K562 (cell line): ENCODE results near the gene DYNC2I2. TPM values are rescaled to one million over a fixed set of nuclear protein-coding genes. Genes with fewer than 3 reads are reported as not detected.

Experiments
- ATAC-seq: fragments of 200-7000 bp; cut with Tn5 transposase; 3 replicates; pipeline ENCODE4 v1.9.1; 2020; ENCODE audit warnings: moderate library complexity
- BruUV-seq: library from RNA; stranded (reverse); fragments of 400-500 nt; replicated peaks from 2 replicates; lab custom pipeline; 2021; lab: Mats Ljungman, UMichigan
- CTCF ChIA-PET: fragments of 300-600 bp; formaldehyde crosslinking; extraction: SDS; loops from one replicate; lab custom pipeline; 2021; ENCODE audit warnings: low intra/inter-chr PET ratio; lab: Yijun Ruan, JAX
- POLR2A ChIA-PET: fragments of 300-600, 350-650 bp; sonication (Branson Sonifier 250); formaldehyde crosslinking; extraction: SDS; loops from one replicate; lab custom pipeline; 2021; ENCODE audit warnings: antibody characterized with exemption, inconsistent platforms; lab: Yijun Ruan, JAX
- DNase-seq, 4 experiments: peaks; one replicate each; pipeline versions ENCODE4 v3.0.0 to v3.0.0-alpha.2; 2011 to 2018; ENCODE audit warnings: low spot score in 3 of 4, mixed read lengths in 3 of 4; ENCODE audit errors: extremely low read depth in 1 of 4
- FAIRE-seq: peaks from 2 replicates; lab custom pipeline; 2011; peaks lifted over from hg19 to GRCh38; lab: Jason Lieb, UNC
- H2AFZ ChIP-seq: 2 replicates; pipeline ENCODE4 v1.6.0; 2011; ENCODE audit warnings: low read depth, low read length, control low read depth, inconsistent platforms
- H3K27ac ChIP-seq: fragments of 200-600 bp; 3 replicates; pipeline ENCODE4 v1.8.0; 2011; ENCODE audit warnings: low read depth, mild to moderate bottlenecking, control low read depth, inconsistent platforms, low read length, moderate library complexity, mixed read lengths; ENCODE audit errors: extremely low read depth
- H3K27me3 ChIP-seq, 2 experiments: fragments of 300-600 bp in 1 of 2; 2 replicates in 1 of 2; 3 replicates in 1 of 2; pipeline versions ENCODE4 v1.6.0 to v1.8.0; 2011; ENCODE audit warnings: inconsistent platforms in 2 of 2, low read length in 2 of 2, mild to moderate bottlenecking in 1 of 2, mixed read lengths in 1 of 2, moderate library complexity in 1 of 2; ENCODE audit not compliant: control insufficient read depth in 2 of 2, insufficient read depth in 2 of 2
- H3K36me3 ChIP-seq: fragments of 300-600 bp; 3 replicates; pipeline ENCODE4 v1.8.0; 2011; ENCODE audit warnings: mild to moderate bottlenecking, low read length, inconsistent platforms; ENCODE audit not compliant: control insufficient read depth, insufficient read depth
- H3K4me1 ChIP-seq, 2 experiments: fragments of 200-600 bp in 1 of 2; replicated peaks in 1 of 2; 2 replicates in 1 of 2; 3 replicates in 1 of 2; pipeline versions ENCODE4 v1.5.1 to v1.8.0; 2011; ENCODE audit warnings: inconsistent platforms in 2 of 2, low read length in 2 of 2, mild to moderate bottlenecking in 1 of 2, mixed read lengths in 1 of 2, moderate library complexity in 1 of 2; ENCODE audit not compliant: control insufficient read depth in 2 of 2, insufficient read depth in 2 of 2
- H3K4me2 ChIP-seq: 2 replicates; pipeline ENCODE4 v1.6.1; 2011; ENCODE audit warnings: low read length, control low read depth, inconsistent platforms, mixed read lengths; ENCODE audit not compliant: insufficient read depth
- H3K4me3 ChIP-seq: fragments of 200-600 bp; sonication (generic), shearing (Covaris generic); 2 replicates; pipeline ENCODE4 v1.5.1; 2016; ENCODE audit warnings: control low read depth, inconsistent platforms
- H3K79me2 ChIP-seq: fragments of 200-600 bp; 3 replicates; pipeline ENCODE4 v1.8.0; 2011; ENCODE audit warnings: low read length, inconsistent platforms; ENCODE audit not compliant: control insufficient read depth, insufficient read depth
- H3K9ac ChIP-seq, 2 experiments: 2 replicates each; pipeline versions ENCODE4 v1.6.0 to v1.6.1; 2011; ENCODE audit warnings: low read depth in 2 of 2, low read length in 2 of 2, control low read depth in 1 of 2, inconsistent platforms in 1 of 2, mild to moderate bottlenecking in 1 of 2, mixed read lengths in 1 of 2; ENCODE audit not compliant: insufficient read depth in 1 of 2
- H3K9me1 ChIP-seq: one replicate; pipeline ENCODE4 v1.6.0; 2011; ENCODE audit warnings: inconsistent platforms, mild to moderate bottlenecking, low read length, moderate library complexity; ENCODE audit not compliant: control insufficient read depth, insufficient read depth
- H3K9me3 ChIP-seq: replicated peaks from 2 replicates; pipeline ENCODE4 v1.5.1; 2011; ENCODE audit warnings: low read depth, low read length, inconsistent platforms; ENCODE audit not compliant: control insufficient read depth, insufficient read depth
- H4K20me1 ChIP-seq: replicated peaks from 2 replicates; pipeline ENCODE4 v1.6.1; 2011; ENCODE audit warnings: low read length, inconsistent platforms, mixed read lengths; ENCODE audit not compliant: control insufficient read depth, insufficient read depth
- ATF3 ChIP-seq, 2 experiments: fragments of 450-650 bp in 1 of 2; sonication (generic) in 1 of 2; formaldehyde crosslinking in 1 of 2; IDR thresholded peaks in 1 of 2; conservative IDR thresholded peaks in 1 of 2; 2 replicates each; pipeline versions ENCODE4 v1.6.1 to v1.8.1; 2016 to 2023; ENCODE audit warnings: mild to moderate bottlenecking in 2 of 2, moderate library complexity in 2 of 2, inconsistent platforms in 1 of 2, missing genetic modification reagents in 1 of 2
- ELF1 ChIP-seq: fragments of 200-800 bp; sonication (Bioruptor generic); IDR thresholded peaks from 2 replicates; pipeline ENCODE4 v1.6.1; 2016; ENCODE audit warnings: missing genetic modification characterization, missing compliant biosample characterization
- ELK1 ChIP-seq: sonication (generic); formaldehyde crosslinking; IDR thresholded peaks from 2 replicates; pipeline ENCODE4 v1.8.1; 2022; ENCODE audit warnings: missing genetic modification reagents
- ETS1 ChIP-seq: conservative IDR thresholded peaks from 2 replicates; pipeline ENCODE4 v1.6.1; 2011; ENCODE audit warnings: low read depth, mild to moderate bottlenecking, low read length; ENCODE audit not compliant: control insufficient read depth
- ETS2 ChIP-seq: IDR thresholded peaks from 2 replicates; pipeline ENCODE4 v1.6.1; 2016; ENCODE audit warnings: borderline replicate concordance, missing genetic modification characterization, mild to moderate bottlenecking, moderate library complexity, missing compliant biosample characterization; ENCODE audit not compliant: poor library complexity, severe bottlenecking
- MYC ChIP-seq, 2 experiments: fragments of 250-450 bp in 1 of 2; sonication (Bioruptor Pico) in 1 of 2; IDR thresholded peaks; 2 replicates each; pipeline versions ENCODE4 v1.5.1 to v1.6.1; 2012 to 2021; ENCODE audit warnings: low read depth in 2 of 2, borderline replicate concordance in 1 of 2, improper control_type of control experiment in 1 of 2, low read length in 1 of 2, mild to moderate bottlenecking in 1 of 2, moderate library complexity in 1 of 2
- PML ChIP-seq: IDR thresholded peaks from 2 replicates; pipeline ENCODE4 v1.6.1; 2012; ENCODE audit warnings: low read length, inconsistent platforms
- TOE1 ChIP-seq, 2 experiments: fragments of 450-650 bp in 1 of 2; sonication (generic) in 1 of 2; formaldehyde crosslinking in 1 of 2; IDR thresholded peaks; 2 replicates each; pipeline versions ENCODE4 v1.7.1 to v1.8.0; 2016 to 2022; ENCODE audit warnings: borderline replicate concordance in 2 of 2, mild to moderate bottlenecking in 2 of 2, antibody characterized with exemption in 1 of 2, inconsistent platforms in 1 of 2, low read depth in 1 of 2, missing genetic modification reagents in 1 of 2, moderate library complexity in 1 of 2
- ZC3H11A ChIP-seq: IDR thresholded peaks from 2 replicates; pipeline ENCODE4 v1.6.1; 2012; ENCODE audit warnings: low read depth, low read length, improper control_type of control experiment
- ZEB2 ChIP-seq: fragments of 450-650 bp; IDR thresholded peaks from 2 replicates; pipeline ENCODE4 v1.6.1; 2016
- ZFP30 ChIP-seq: fragments of 250-450 bp; sonication (Bioruptor Pico); IDR thresholded peaks from 2 replicates; pipeline ENCODE4 v1.8.0; 2022; ENCODE audit warnings: moderate library complexity, mild to moderate bottlenecking, inconsistent platforms, borderline replicate concordance
- WGBS: fragments of 100-300 bp; shearing (Covaris generic); methylation state at CpG from one replicate; pipeline ENCODE4 v1.1.6; 2016; ENCODE audit warnings: low coverage, mixed read lengths; ENCODE audit not compliant: insufficient coverage; ENCODE audit errors: missing lambda C conversion rate; 5-methylcytosine and 5-hydroxymethylcytosine counted together
- in situ Hi-C: fragments of 300-500 bp; cut with MboI; formaldehyde crosslinking; loops from 4 replicates; pipeline ENCODE4 v1.15.0; 2018; ENCODE audit warnings: inconsistent platforms, mixed read lengths
- intact Hi-C: fragments of 100-400 bp; cut with micrococcal nuclease; formaldehyde crosslinking; loops from 2 replicates; pipeline ENCODE4 v1.14.2; 2022
- polyA plus RNA-seq, 8 experiments: library from polyadenylated mRNA; depleted of rRNA in 4 of 8; stranded (reverse) in 5 of 8; unstranded in 3 of 8; fragments of >200 nt; fragmentation: Nextera tagmentation in 2 of 8; fragmentation: Illumina TruSeq in 1 of 8; extraction: Ambion mirVana in 2 of 8; extraction: Trizol in 1 of 8; gene quantifications; 2 replicates each; pipeline versions ENCODE4 v1.2.1 to v1.2.3, GENCODE V29; 2011 to 2014; ENCODE audit warnings: inconsistent platforms in 1 of 8, missing spikeins in 1 of 8
- total RNA-seq, 7 experiments: library from RNA; depleted of rRNA in 6 of 7; stranded (reverse); fragments of >200 nt in 6 of 7; fragmentation: Illumina TruSeq in 2 of 7; extraction: Trizol in 2 of 7; gene quantifications; 2 replicates each; pipeline versions ENCODE4 v1.2.1 to v1.2.3, GENCODE V29; 2011 to 2021; ENCODE audit warnings: low replicate concordance in 1 of 7
- TF ChIP-seq, protein P1 (sequence below): sonication (generic); formaldehyde crosslinking; IDR thresholded peaks from 2 replicates; pipeline ENCODE4 v1.5.0; 2020; ENCODE audit warnings: missing genetic modification reagents

The DYNC2I2 gene
- total and polyA plus RNA-seq, 9 of the 15 experiments (the other 6 are each of a cell fraction or from before 2014, with no cell fraction given), result 1.5 to 249 (median 70.0) TPM

DNA sequence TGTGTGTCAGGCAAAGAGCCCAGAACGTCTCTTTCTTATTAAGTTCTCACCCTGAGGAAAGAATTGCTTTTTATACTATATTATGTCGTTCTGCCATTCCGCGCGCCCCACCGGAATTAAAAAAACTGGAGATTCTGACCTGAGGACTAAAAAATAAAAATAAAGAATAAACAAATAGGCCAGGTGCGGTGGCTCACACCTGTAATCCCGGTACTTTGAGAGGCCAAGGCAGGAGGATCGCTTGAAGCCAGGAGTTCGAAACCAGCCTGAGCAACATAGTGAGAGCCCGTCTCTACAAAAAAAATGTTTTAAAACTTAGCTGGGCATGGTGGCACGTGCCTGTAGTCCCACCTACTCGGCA is 677 bp upstream of the DYNC2I2 start:
- BruUV-seq, result no TSS peak
- no peak for ATAC-seq
- DNase-seq, result no peak
- Histone ChIP-seq H3K27me3 (no peaks in the 10 kb centered on the region; a peak in 1 of 5 replicates), H3K9me1 (no peaks in the 10 kb centered on the region), H3K79me2 (peaks cover 30% of the 10 kb centered on the region), H3K36me3 (peaks cover 13% of the 10 kb centered on the region; the same call in 2 of the 3 replicates), H3K27ac (peak overlapping the region; percentile 99), H4K20me1 (no peaks in the 10 kb centered on the region), H3K9ac (peak overlapping the region; percentile 95 to 99; a peak in 3 of 4 replicates), H3K4me2 (peak overlapping the region; percentile 98), H2AFZ (peak overlapping the region; percentile 99), H3K4me1 (peaks cover 5 to 28% of the 10 kb centered on the region in 2 experiments; a peak in 4 of 5 replicates), H3K9me3 (no peaks in the 10 kb centered on the region), H3K4me3 (no peak overlapping the region)
- ChIA-PET POLR2A (interaction anchor here (0.6 to 1.9 kb wide), 7 partner anchors 9 to 1302 kb away, joined by 3 to 8 read pairs (median 3); no protein-coding TSS in a partner anchor), CTCF (no interaction called here)
- 91% methylated on average over 13 of the region's 13 CpGs for WGBS
- FAIRE-seq, result no peak
- intact Hi-C loops (no loop called here), in situ Hi-C loops (no loop called here)
- TF ChIP-seq, protein P1, sequence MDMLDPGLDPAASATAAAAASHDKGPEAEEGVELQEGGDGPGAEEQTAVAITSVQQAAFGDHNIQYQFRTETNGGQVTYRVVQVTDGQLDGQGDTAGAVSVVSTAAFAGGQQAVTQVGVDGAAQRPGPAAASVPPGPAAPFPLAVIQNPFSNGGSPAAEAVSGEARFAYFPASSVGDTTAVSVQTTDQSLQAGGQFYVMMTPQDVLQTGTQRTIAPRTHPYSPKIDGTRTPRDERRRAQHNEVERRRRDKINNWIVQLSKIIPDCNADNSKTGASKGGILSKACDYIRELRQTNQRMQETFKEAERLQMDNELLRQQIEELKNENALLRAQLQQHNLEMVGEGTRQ (CRISPR knock-in tag), result no peak
- TF ChIP-seq ATF3 (IDR thresholded peaks at IDR 0.05) (no peak), ATF3 (CRISPR knock-in tag; conservative IDR thresholded peaks at IDR 0.05) (no peak), ELF1 (tag) (no peak), ELK1 (no peak), TOE1 (IDR thresholded peaks at IDR 0.05; ENCODE audit: borderline replicate concordance) (no peak), TOE1 (CRISPR knock-in tag; IDR thresholded peaks at IDR 0.05; ENCODE audit: borderline replicate concordance, low read depth) (no peak), MYC (IDR thresholded peaks at IDR 0.05; ENCODE audit: low read depth, low read length) (no peak), MYC (CRISPR knock-in tag; IDR thresholded peaks at IDR 0.05; ENCODE audit: borderline replicate concordance, low read depth) (no peak), PML (0 out of 2 replicates have a peak, but pooled peaks have one; percentile 4), ETS1 (no peak), ZEB2 (0 out of 2 replicates have a peak, but pooled peaks have one; percentile 6), ZFP30 (CRISPR knock-in tag) (no peak), ZC3H11A (no peak), ETS2 (tag) (peak; percentile 54)
